GM18861 (cell line): Measurements from ENCODE around the gene ZNF775.

Experiments
- ATAC-seq: cut with Tn5 transposase; IDR thresholded peaks from one replicate; pipeline ENCODE4 v1.9.1; 2021; ENCODE audit not compliant: unreplicated experiment

ZNF775 gene

GRCh38 chr7:150432915-150433892, 54.1 kb downstream of the ZNF775 start:
- ATAC-seq: no peak

- ATAC-seq: no peak
These were observed 55.1 kb downstream of the ZNF775 start for GRCh38 chr7:150434240-150434639.

- no peak for ATAC-seq
These were observed 55.9 kb downstream of the ZNF775 start for GRCh38 chr7:150435047-150435389.

GRCh38 chr7:150435390-150436073, 56.4 kb downstream of the ZNF775 start:
- peak; percentile 89 for ATAC-seq

- no peak for ATAC-seq
These were observed 60.8 kb downstream of the ZNF775 start for GRCh38 chr7:150439967-150440366.

- no peak for ATAC-seq
These were observed 62.4 kb downstream of the ZNF775 start for GRCh38 chr7:150441524-150441923.

- ATAC-seq: no peak
These were observed 63.7 kb downstream of the ZNF775 start for GRCh38 chr7:150442811-150443210.

GRCh38 chr7:150443793-150444540, 64.8 kb downstream of the ZNF775 start:
- ATAC-seq: no peak

GRCh38 chr7:150444674-150445365, 65.7 kb downstream of the ZNF775 start:
- ATAC-seq: no peak

- ATAC-seq: no peak
These were observed 67.3 kb downstream of the ZNF775 start for GRCh38 chr7:150446288-150446938.
